DMS53 (cell line): ENCODE results near the gene RAPH1.
A peak's percentile ranks its signal among the peaks of the same experiment; 100 is the strongest.

Experiments used
- DNase-seq: peaks from one replicate; lab custom pipeline; 2025; lab: John Stamatoyannopoulos, UW

The RAPH1 gene

GRCh38 chr2:203360833-203361430 lies 174.2 kb downstream of the RAPH1 start:
- DNase-seq: no peak

GRCh38 chr2:203359450-203359849 lies 175.7 kb downstream of the RAPH1 start:
- no peak for DNase-seq

- no peak for DNase-seq
Observed at GRCh38 chr2:203354966-203355365, 180.1 kb downstream of the RAPH1 start.

GRCh38 chr2:203352604-203353255 lies 182.4 kb downstream of the RAPH1 start:
- DNase-seq: peak; percentile 93

- DNase-seq: no peak
Observed at GRCh38 chr2:203347375-203347774, 187.7 kb downstream of the RAPH1 start.

- no peak for DNase-seq
Observed at GRCh38 chr2:203346612-203347011, 188.5 kb downstream of the RAPH1 start.

GRCh38 chr2:203344667-203345066 lies 190.4 kb downstream of the RAPH1 start:
- DNase-seq: no peak
